Nucleus accumbens (tissue), 56 donors: ENCODE measurements around the gene YDJC.
"Not testable (repeated sequence)": the region's sequence is repeated elsewhere in the genome, so short reads cannot be mapped to it uniquely, and the experiment has no call there.

Source experiments
- DNase-seq, 56 donors: peaks; one replicate each; lab custom pipeline; 2025; lab: John Stamatoyannopoulos, UW

Gene YDJC

GRCh38 chr22:21582801-21583740 lies 46.8 kb downstream of the YDJC start:
- DNase-seq = no peak

- DNase-seq = not testable (repeated sequence)
Observed at GRCh38 chr22:21581009-21581713, 48.7 kb downstream of the YDJC start.

- DNase-seq = not testable (repeated sequence)
Observed at GRCh38 chr22:21580623-21581007, 49.2 kb downstream of the YDJC start.

GRCh38 chr22:21579474-21579851 lies 50.4 kb downstream of the YDJC start:
- DNase-seq = no peak
